Transverse colon (tissue), 4 donors: Measurements from ENCODE around the gene UQCC5.

Source experiments
- CTCF ChIP-seq, 5 experiments: fragments of 200-600 bp in 3 of 5; fragments of 450-650 bp in 2 of 5; sonication (generic) in 3 of 5; IDR thresholded peaks; 1 replicate in 2 of 5; 2 replicates in 3 of 5; pipeline ENCODE4 v1.5.1; 2016 to 2017; ENCODE audit warnings: antibody characterized with exemption in 5 of 5, inconsistent platforms in 3 of 5, mild to moderate bottlenecking in 2 of 5, moderate library complexity in 1 of 5
- POLR2AphosphoS5 ChIP-seq, 3 donors: sonication (generic); formaldehyde crosslinking; IDR thresholded peaks; one replicate each; pipeline ENCODE4 v1.6.1; 2016; ENCODE audit warnings: antibody characterized with exemption in 3 of 3

- TF ChIP-seq POLR2AphosphoS5 (IDR thresholded peaks at IDR 0.05) (no peak), CTCF (IDR thresholded peaks at IDR 0.05) (no peak)
These were observed 14.9 kb upstream of the UQCC5 start for GRCh38 chr3:52521488-52521824.
